Right cardiac atrium (tissue), 5 donors: ENCODE data around the gene SLC12A9. TPM values are rescaled to one million over a fixed set of nuclear protein-coding genes. Genes with fewer than 3 reads are reported as not detected.
A peak's percentile ranks its signal among the peaks of the same experiment; 100 is the strongest.

Experiments
- ATAC-seq, 2 donors: fragments of 200-7000 bp; cut with Tn5 transposase; one replicate each; pipeline versions ENCODE4 v1.8.0 to v1.9.1; 2020; ENCODE audit warnings: moderate library complexity in 2 of 2, mild to moderate bottlenecking in 1 of 2
- DNase-seq, 3 donors: peaks; one replicate each; pipeline ENCODE4 v3.0.0-alpha.2; 2020
- H3K27ac ChIP-seq: one replicate; pipeline ENCODE4 v1.5.1; 2013; ENCODE audit warnings: mild to moderate bottlenecking, low read length, control low read depth, moderate library complexity
- H3K27me3 ChIP-seq: one replicate; pipeline ENCODE4 v1.6.1; 2013; ENCODE audit not compliant: control insufficient read depth, insufficient read depth
- H3K4me1 ChIP-seq: one replicate; pipeline ENCODE4 v1.6.1; 2013; ENCODE audit warnings: low read length; ENCODE audit not compliant: control insufficient read depth, insufficient read depth
- H3K4me3 ChIP-seq: one replicate; pipeline ENCODE4 v1.5.1; 2013; ENCODE audit warnings: low read length, control low read depth
- H3K9me3 ChIP-seq: one replicate; pipeline ENCODE4 v1.6.1; 2013; ENCODE audit warnings: low read length; ENCODE audit not compliant: control insufficient read depth
- WGBS: extraction: QIAGEN DNeasy Blood & Tissue Kit; methylation state at CpG from one replicate; pipeline ENCODE4 v1.1.7; 2013; 5-methylcytosine and 5-hydroxymethylcytosine counted together
- intact Hi-C, 4 donors: fragments of 100-400 bp; cut with DNase I; formaldehyde crosslinking; loops; one replicate each; pipeline versions ENCODE4 v1.11.0 to v1.14.0; 2022 to 2023
- polyA plus RNA-seq: library from polyadenylated mRNA; stranded (reverse); fragments of 200-250 nt; gene quantifications from one replicate; pipeline ENCODE4 v1.2.3, GENCODE V29; 2013
- total RNA-seq, 4 donors: library from RNA; stranded (reverse); fragmentation: NEBNext Ultra II Directional; extraction: Animal tissue kit (Norgen Biotek cat#: 25700); gene quantifications; one replicate each; pipeline ENCODE4 v1.2.1, GENCODE V29; 2021
- donor health status: healthy with polysubstance abuse.
- donor health status: DM: no; HTN: yes; CAD: no.
- donor health status: DM: no; HTN: no; CAD: no.
- donor health status: DM: no; HTN: yes; CAD: no; lungs with severe emphysema.
- donor health status: DM: yes; HTN: yes; CAD: no.

Gene SLC12A9
- total and polyA plus RNA-seq, 5 donors = 6.4 to 16.9 (median 10.9) TPM

- peak within 1 kb of the TSS; percentile 90 for H3K4me3 ChIP-seq
- H3K9me3 ChIP-seq = no peaks in the 10 kb centered on the region
- no peaks in the 10 kb centered on the region for H3K27me3 ChIP-seq
- no peaks in the 10 kb centered on the region for H3K4me1 ChIP-seq
- 1% methylated on average over 79 of the region's 79 CpGs for WGBS
- peak within 1 kb of the TSS; percentile 99 for H3K27ac ChIP-seq
- intact Hi-C loops = no loop called here
- ATAC-seq (peak; percentile 96), DNase-seq (peak; percentile 98 to 99 (median 99))
These were observed 22.3 kb downstream of the SLC12A9 start, which contains the start of gene SRRT for GRCh38 chr7:100874577-100875355. Gene SRRT, plus strand, starts transcription at chr7:100875103. Its CDS starts 488 bp downstream, at chr7:100875591.

DNA sequence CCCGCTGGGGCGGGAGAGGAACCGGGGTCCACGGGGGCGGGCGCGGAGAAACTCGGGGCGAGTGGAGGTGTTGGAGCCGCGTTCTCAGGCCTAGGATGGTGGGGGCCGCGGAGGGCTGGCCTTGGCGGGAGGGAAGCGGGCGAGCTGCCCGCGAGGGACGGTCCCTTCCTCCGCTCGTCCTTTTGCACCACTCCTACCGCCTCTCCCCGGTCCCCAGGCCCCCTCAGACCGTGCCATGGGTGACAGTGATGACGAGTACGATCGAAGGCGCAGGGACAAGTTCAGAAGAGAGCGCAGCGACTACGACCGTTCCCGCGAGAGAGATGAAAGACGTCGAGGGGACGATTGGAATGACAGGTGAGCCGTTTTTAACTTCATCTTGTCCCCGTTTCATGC, 22.8 kb downstream of the SLC12A9 start:
- Histone ChIP-seq H3K4me1 (no peaks in the 10 kb centered on the region), H3K9me3 (no peaks in the 10 kb centered on the region), H3K27me3 (no peaks in the 10 kb centered on the region), H3K27ac (peak overlapping the region; percentile 82), H3K4me3 (peak overlapping the region; percentile 90)
- ATAC-seq = peak; percentile 49 to 63
- intact Hi-C loops = no loop called here
- DNase-seq = no peak
- WGBS = under 1% methylated on average over 39 of the region's 39 CpGs

DNA sequence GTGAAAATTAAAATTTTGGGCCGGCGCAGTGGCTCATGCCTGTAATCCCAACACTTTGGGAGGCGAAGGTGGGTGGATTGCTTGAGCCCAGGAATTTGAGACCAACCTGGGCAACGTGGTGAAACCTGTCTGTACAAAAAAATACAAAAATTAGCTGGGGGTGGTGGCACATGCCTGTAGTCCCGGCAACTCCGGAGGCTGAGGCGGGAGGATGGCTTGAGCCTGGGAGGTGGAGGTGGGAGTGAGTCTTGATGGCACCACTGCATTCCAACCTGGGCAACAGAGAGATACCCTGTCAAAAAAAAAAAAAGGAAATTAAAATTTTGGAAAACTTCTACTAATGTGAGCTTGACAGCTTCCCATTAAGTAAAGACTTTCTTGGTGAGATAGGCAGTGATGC, 25.5 kb downstream of the SLC12A9 start:
- Histone ChIP-seq H3K27me3 (no peaks in the 10 kb centered on the region), H3K4me1 (no peaks in the 10 kb centered on the region), H3K9me3 (no peaks in the 10 kb centered on the region), H3K27ac (no peak overlapping the region), H3K4me3 (no peak overlapping the region)
- ATAC-seq (no peak), DNase-seq (peak in 1 of 3 donors; percentile 7)
- WGBS = 85% methylated on average over 7 of the region's 7 CpGs
- intact Hi-C loops = no loop called here

DNA sequence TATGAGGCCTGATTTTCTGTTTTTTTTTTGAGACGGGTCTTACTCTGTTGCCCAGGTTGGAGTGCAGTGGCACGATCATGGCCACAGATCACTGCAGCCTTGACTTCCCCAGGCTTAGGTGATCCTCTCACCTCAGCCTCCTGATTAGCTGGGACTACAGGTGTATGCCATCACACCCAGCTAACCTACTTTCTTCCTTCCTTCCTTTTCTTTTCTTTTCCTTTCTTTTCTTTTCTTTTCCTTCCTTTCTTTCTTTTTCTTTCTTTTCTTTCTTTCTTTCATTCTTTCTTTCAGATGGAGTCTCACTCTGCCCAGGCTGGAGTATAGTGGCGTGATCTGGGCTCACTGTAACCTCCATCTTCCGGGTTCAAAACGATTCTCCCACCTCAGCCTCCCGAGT, 26.2 kb downstream of the SLC12A9 start:
- H3K27me3 ChIP-seq = no peaks in the 10 kb centered on the region
- 78% methylated on average over 6 of the region's 6 CpGs for whole genome bisulfite sequencing
- intact Hi-C loops = no loop called here
- H3K9me3 ChIP-seq = no peaks in the 10 kb centered on the region
- no peak overlapping the region for H3K4me3 ChIP-seq
- no peak for DNase-seq
- H3K27ac ChIP-seq = no peak overlapping the region
- ATAC-seq = no peak
- no peaks in the 10 kb centered on the region for H3K4me1 ChIP-seq

DNA sequence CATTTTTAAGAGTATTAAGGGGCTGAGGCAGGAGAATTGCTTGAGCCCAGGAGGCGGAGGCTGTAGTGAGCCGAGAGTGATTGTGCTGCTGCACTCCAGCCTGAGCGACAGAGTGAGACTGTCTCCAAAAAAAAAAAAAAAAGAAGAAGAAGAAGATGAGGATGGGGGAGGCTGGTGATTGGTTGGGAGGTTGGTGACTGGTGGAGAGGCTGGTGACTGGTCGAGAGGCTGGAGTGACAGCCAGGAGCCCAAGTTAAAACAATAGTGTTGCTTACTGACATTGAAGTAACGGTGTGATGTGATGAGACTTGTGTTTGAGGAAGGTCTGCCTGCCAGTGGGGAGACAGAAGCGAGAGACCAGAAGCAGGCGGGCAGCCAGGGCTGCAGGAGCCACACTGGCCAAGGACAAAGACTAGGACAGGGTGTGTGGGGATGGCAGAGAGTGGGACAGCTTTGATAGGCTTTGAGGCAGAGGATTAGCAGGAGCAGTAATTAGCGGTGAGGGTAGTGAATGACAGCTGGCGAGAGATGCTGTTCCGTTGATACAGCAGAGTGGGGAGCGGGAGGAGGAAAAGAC, 27.3 kb downstream of the SLC12A9 start:
- H3K27me3 ChIP-seq = no peaks in the 10 kb centered on the region
- H3K9me3 ChIP-seq = no peaks in the 10 kb centered on the region
- intact Hi-C loops = no loop called here
- ATAC-seq (peak; percentile 33 to 42), DNase-seq (peak in 1 of 3 donors; percentile 76)
- H3K4me1 ChIP-seq = no peaks in the 10 kb centered on the region
- H3K27ac ChIP-seq = peak overlapping the region; percentile 13
- 74% methylated on average over 11 of the region's 11 CpGs for WGBS
- H3K4me3 ChIP-seq = no peak overlapping the region

DNA sequence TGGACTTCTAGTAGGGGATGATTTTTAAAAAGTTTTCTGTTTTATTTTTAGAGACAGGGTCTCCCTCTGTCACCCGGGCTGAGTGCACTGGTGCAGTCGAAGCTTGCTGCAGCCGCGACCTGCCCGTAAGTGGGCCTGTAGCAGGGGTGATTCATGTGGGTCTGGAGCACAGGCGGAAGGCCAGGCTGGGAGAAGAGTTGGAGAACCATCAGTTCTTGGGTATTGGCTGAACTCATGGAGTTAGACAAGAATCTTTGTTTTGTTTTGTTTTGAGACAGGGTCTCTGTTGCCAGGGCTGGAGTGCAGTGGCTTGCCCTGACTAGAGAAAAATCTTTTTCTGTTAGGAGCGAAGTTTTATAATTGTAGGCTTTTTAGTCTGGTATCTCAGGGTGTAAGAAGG, 28.1 kb downstream of the SLC12A9 start:
- no peaks in the 10 kb centered on the region for H3K9me3 ChIP-seq
- H3K4me1 ChIP-seq = no peaks in the 10 kb centered on the region
- peak in 1 of 3 donors; percentile 25 for DNase-seq
- H3K27me3 ChIP-seq = no peaks in the 10 kb centered on the region
- H3K27ac ChIP-seq = no peak overlapping the region
- no peak overlapping the region for H3K4me3 ChIP-seq
- WGBS = 93% methylated on average over 7 of the region's 7 CpGs
- intact Hi-C loops = no loop called here
- ATAC-seq = no peak

GRCh38 chr7:100881136-100881535, 28.6 kb downstream of the SLC12A9 start:
- DNase-seq = peak in 1 of 3 donors; percentile 51
- ATAC-seq = no peak
- Histone ChIP-seq H3K27me3 (no peaks in the 10 kb centered on the region), H3K4me1 (no peaks in the 10 kb centered on the region), H3K4me3 (no peak overlapping the region), H3K27ac (no peak overlapping the region), H3K9me3 (no peaks in the 10 kb centered on the region)
- 92% methylated on average over 20 of the region's 20 CpGs for WGBS
- intact Hi-C loops = no loop called here

GRCh38 chr7:100882201-100882600, 29.7 kb downstream of the SLC12A9 start:
- intact Hi-C loops = no loop called here
- WGBS = 89% methylated on average over 9 of the region's 9 CpGs

GRCh38 chr7:100882785-100883526, 30.4 kb downstream of the SLC12A9 start:
- intact Hi-C loops = no loop called here
- H3K27me3 ChIP-seq = no peaks in the 10 kb centered on the region
- no peaks in the 10 kb centered on the region for H3K4me1 ChIP-seq
- H3K4me3 ChIP-seq = no peak overlapping the region
- ATAC-seq = no peak
- peak in 1 of 3 donors; percentile 38 for DNase-seq
- H3K27ac ChIP-seq = no peak overlapping the region
- WGBS = 88% methylated on average over 24 of the region's 24 CpGs
- no peaks in the 10 kb centered on the region for H3K9me3 ChIP-seq

More at GRCh38 chr7:100882201-100882600, 29.7 kb downstream of the SLC12A9 start:
- DNase-seq (peak in 1 of 3 donors; percentile 60), ATAC-seq (no peak)
- no peaks in the 10 kb centered on the region for H3K9me3 ChIP-seq
- no peaks in the 10 kb centered on the region for H3K27me3 ChIP-seq
- H3K27ac ChIP-seq = no peak overlapping the region
- no peak overlapping the region for H3K4me3 ChIP-seq
- H3K4me1 ChIP-seq = no peaks in the 10 kb centered on the region

- DNase-seq (peak in 1 of 3 donors; percentile 37), ATAC-seq (no peak)
- WGBS = 86% methylated on average over 29 of the region's 29 CpGs
- peaks cover 4% of the 10 kb centered on the region for H3K4me1 ChIP-seq
- no peaks in the 10 kb centered on the region for H3K27me3 ChIP-seq
- no peaks in the 10 kb centered on the region for H3K9me3 ChIP-seq
- H3K27ac ChIP-seq = no peak overlapping the region
- no peak overlapping the region for H3K4me3 ChIP-seq
- intact Hi-C loops = no loop called here
These were observed 32.4 kb downstream of the SLC12A9 start for GRCh38 chr7:100884736-100885439.
